HepG2 (cell line): Measurements from ENCODE around the gene KANSL3. TPM values are rescaled to one million over a fixed set of nuclear protein-coding genes. Genes with fewer than 3 reads are reported as not detected.

Source experiments
- AGO2 ChIP-seq: fragments of 200-400 bp; formaldehyde crosslinking; optimal IDR thresholded peaks from 2 replicates; pipeline ENCODE3; 2017; ENCODE audit warnings: mild to moderate bottlenecking, low read depth, low read length, moderate library complexity
- ATF4 ChIP-seq, 2 experiments: fragments of 450-650 bp in 1 of 2; sonication (generic) in 1 of 2; formaldehyde crosslinking; IDR thresholded peaks; 2 replicates each; pipeline versions ENCODE4 v1.5.0 to v1.8.0; 2020 to 2022; ENCODE audit warnings: mild to moderate bottlenecking in 1 of 2, missing genetic modification reagents in 1 of 2
- HDAC1 ChIP-seq: sonication (generic); formaldehyde crosslinking; IDR thresholded peaks from 2 replicates; pipeline ENCODE4 v1.5.1; 2020; ENCODE audit warnings: mild to moderate bottlenecking, missing genetic modification reagents
- HDAC6 ChIP-seq: fragments of 200-600 bp; sonication (generic); IDR thresholded peaks from 2 replicates; pipeline ENCODE4 v1.7.0; 2017; ENCODE audit warnings: mild to moderate bottlenecking, antibody characterized with exemption, low read length, low read depth
- HOXA3 ChIP-seq: sonication (generic); formaldehyde crosslinking; IDR thresholded peaks from 2 replicates; pipeline ENCODE4 v1.5.0; 2020; ENCODE audit warnings: missing genetic modification reagents
- MXD4 ChIP-seq: IDR thresholded peaks from 2 replicates; pipeline ENCODE4 v1.6.1; 2016; ENCODE audit warnings: mild to moderate bottlenecking, missing biosample characterization, missing genetic modification reagents
- NFIC ChIP-seq: IDR thresholded peaks from 2 replicates; pipeline ENCODE4 v1.6.1; 2012; ENCODE audit warnings: mild to moderate bottlenecking, low read length, inconsistent platforms
- SMAD3 ChIP-seq: sonication (generic); formaldehyde crosslinking; IDR thresholded peaks from 2 replicates; pipeline ENCODE4 v1.4.0; 2020; ENCODE audit warnings: missing genetic modification reagents
- SMC3 ChIP-seq: IDR thresholded peaks from 2 replicates; pipeline ENCODE4 v1.6.1; 2011; ENCODE audit warnings: low read length, improper control_type of control experiment
- TBP ChIP-seq: sonication (generic); formaldehyde crosslinking; IDR thresholded peaks from 2 replicates; pipeline ENCODE4 v1.5.0; 2020; ENCODE audit warnings: missing genetic modification reagents
- THAP11 ChIP-seq: IDR thresholded peaks from 2 replicates; pipeline ENCODE4 v1.6.1; 2016; ENCODE audit warnings: missing biosample characterization, missing genetic modification reagents
- ZFP62 ChIP-seq: sonication (generic); formaldehyde crosslinking; IDR thresholded peaks from 2 replicates; pipeline ENCODE4 v1.4.0; 2020; ENCODE audit warnings: missing genetic modification reagents
- ZNF607 ChIP-seq: sonication (generic); formaldehyde crosslinking; IDR thresholded peaks from 2 replicates; pipeline ENCODE4 v1.5.1; 2020; ENCODE audit warnings: missing genetic modification reagents, mild to moderate bottlenecking, borderline replicate concordance
- ZNF792 ChIP-seq: IDR thresholded peaks from 2 replicates; pipeline ENCODE4 v1.6.1; 2016
- ZSCAN30 ChIP-seq: sonication (generic); formaldehyde crosslinking; IDR thresholded peaks from 2 replicates; pipeline ENCODE4 v1.5.0; 2020; ENCODE audit warnings: mild to moderate bottlenecking, missing genetic modification reagents
- polyA plus RNA-seq, 8 experiments: library from polyadenylated mRNA; depleted of rRNA in 3 of 8; stranded (reverse) in 7 of 8; unstranded in 1 of 8; fragments of >200 nt; fragmentation: Illumina TruSeq in 4 of 8; extraction: Trizol in 4 of 8; gene quantifications; 2 replicates each; pipeline versions ENCODE4 v1.2.1 to v1.2.3, GENCODE V29; 2011 to 2016; ENCODE audit warnings: low read depth in 4 of 8, missing spikeins in 1 of 8, mixed read lengths in 1 of 8; ENCODE audit not compliant: insufficient read depth in 1 of 8
- total RNA-seq, 5 experiments: library from RNA; depleted of rRNA; stranded (reverse); fragments of >200 nt; fragmentation: Illumina TruSeq; extraction: Trizol; gene quantifications; 2 replicates each; pipeline ENCODE4 v1.2.3, GENCODE V29; 2016; ENCODE audit warnings: low read depth in 1 of 5
- TF ChIP-seq, protein P1 (sequence below): sonication (generic); formaldehyde crosslinking; IDR thresholded peaks from 2 replicates; pipeline ENCODE4 v1.4.0; 2020; ENCODE audit warnings: low read depth, missing genetic modification reagents
- TF ChIP-seq, protein P2 (sequence below): sonication (generic); formaldehyde crosslinking; IDR thresholded peaks from 2 replicates; pipeline ENCODE4 v1.5.1; 2020; ENCODE audit warnings: missing genetic modification reagents, mild to moderate bottlenecking, borderline replicate concordance
- TF ChIP-seq, protein P3 (sequence below): sonication (generic); formaldehyde crosslinking; IDR thresholded peaks from 2 replicates; pipeline ENCODE4 v1.4.0; 2020; ENCODE audit warnings: missing genetic modification reagents

Gene KANSL3
- total and polyA plus RNA-seq, 2 of the 13 experiments (the other 11 are each of a cell fraction or from before 2014, with no cell fraction given) = 20.8 to 37.3 TPM

DNA sequence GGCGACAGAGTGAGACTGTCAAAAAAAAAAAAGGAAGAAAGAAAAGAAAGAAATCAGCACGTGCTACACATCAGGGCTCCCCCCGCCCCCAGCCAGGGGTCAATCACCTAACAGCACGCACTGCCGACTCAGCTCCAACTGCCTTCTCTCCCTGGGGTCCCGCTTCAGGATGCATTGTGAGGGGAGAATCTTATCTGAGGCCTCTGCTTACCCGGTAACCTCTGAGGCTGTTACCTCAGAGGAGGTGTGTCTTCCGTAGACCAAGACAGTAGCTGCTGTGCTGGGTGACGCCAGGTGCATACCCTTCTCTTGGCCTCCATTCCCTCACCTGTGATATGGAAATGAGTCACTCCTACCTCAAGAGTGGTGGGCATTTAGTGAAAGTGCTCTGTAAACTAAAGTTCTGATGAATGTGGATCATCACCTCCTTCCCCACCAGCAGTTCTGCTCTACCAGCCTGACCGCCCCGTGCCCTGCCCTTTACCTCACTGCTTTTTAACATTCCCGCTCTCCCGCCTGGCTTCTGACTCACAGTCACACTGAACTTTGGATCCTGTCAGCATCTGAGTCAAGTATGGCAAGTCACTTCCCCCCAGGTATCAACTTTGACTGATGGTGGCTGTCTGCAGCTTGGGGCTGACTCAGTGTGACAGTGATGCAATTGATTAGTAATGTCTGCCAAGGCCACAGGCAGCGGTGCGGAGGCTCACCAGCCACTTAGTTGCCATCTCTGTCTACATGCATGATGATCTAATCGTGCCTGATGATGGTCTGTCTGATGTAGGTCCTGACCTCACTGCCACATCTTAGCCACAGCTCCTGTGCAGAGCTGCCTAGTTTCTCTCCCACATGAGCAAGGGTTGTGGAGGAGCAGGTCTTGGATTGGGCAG lies 81.4 kb downstream of the KANSL3 start (continued):
- TF ChIP-seq, protein P1, sequence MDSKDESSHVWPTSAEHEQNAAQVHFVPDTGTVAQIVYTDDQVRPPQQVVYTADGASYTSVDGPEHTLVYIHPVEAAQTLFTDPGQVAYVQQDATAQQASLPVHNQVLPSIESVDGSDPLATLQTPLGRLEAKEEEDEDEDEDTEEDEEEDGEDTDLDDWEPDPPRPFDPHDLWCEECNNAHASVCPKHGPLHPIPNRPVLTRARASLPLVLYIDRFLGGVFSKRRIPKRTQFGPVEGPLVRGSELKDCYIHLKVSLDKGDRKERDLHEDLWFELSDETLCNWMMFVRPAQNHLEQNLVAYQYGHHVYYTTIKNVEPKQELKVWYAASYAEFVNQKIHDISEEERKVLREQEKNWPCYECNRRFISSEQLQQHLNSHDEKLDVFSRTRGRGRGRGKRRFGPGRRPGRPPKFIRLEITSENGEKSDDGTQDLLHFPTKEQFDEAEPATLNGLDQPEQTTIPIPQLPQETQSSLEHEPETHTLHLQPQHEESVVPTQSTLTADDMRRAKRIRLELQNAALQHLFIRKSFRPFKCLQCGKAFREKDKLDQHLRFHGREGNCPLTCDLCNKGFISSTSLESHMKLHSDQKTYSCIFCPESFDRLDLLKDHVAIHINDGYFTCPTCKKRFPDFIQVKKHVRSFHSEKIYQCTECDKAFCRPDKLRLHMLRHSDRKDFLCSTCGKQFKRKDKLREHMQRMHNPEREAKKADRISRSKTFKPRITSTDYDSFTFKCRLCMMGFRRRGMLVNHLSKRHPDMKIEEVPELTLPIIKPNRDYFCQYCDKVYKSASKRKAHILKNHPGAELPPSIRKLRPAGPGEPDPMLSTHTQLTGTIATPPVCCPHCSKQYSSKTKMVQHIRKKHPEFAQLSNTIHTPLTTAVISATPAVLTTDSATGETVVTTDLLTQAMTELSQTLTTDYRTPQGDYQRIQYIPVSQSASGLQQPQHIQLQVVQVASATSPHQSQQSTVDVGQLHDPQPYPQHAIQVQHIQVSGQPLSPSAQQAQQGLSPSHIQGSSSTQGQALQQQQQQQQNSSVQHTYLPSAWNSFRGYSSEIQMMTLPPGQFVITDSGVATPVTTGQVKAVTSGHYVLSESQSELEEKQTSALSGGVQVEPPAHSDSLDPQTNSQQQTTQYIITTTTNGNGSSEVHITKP (CRISPR knock-in tag) = peak; percentile 54; the same call in 1 of the 2 replicates
- peak; percentile 37; the same call in 1 of the 2 replicates for TF ChIP-seq SMC3
- TF ChIP-seq SMAD3 (CRISPR knock-in tag) = peak; percentile 96
- TF ChIP-seq ZNF792 (CRISPR knock-in tag) = peak; percentile 99
- TF ChIP-seq AGO2 = no peak
- TF ChIP-seq, protein P2, sequence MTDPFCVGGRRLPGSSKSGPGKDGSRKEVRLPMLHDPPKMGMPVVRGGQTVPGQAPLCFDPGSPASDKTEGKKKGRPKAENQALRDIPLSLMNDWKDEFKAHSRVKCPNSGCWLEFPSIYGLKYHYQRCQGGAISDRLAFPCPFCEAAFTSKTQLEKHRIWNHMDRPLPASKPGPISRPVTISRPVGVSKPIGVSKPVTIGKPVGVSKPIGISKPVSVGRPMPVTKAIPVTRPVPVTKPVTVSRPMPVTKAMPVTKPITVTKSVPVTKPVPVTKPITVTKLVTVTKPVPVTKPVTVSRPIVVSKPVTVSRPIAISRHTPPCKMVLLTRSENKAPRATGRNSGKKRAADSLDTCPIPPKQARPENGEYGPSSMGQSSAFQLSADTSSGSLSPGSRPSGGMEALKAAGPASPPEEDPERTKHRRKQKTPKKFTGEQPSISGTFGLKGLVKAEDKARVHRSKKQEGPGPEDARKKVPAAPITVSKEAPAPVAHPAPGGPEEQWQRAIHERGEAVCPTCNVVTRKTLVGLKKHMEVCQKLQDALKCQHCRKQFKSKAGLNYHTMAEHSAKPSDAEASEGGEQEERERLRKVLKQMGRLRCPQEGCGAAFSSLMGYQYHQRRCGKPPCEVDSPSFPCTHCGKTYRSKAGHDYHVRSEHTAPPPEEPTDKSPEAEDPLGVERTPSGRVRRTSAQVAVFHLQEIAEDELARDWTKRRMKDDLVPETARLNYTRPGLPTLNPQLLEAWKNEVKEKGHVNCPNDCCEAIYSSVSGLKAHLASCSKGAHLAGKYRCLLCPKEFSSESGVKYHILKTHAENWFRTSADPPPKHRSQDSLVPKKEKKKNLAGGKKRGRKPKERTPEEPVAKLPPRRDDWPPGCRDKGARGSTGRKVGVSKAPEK (CRISPR knock-in tag) = no peak
- no peak for TF ChIP-seq TBP
- peak in 1 of 2 experiments; percentile 97; a peak in 2 of 4 replicates for TF ChIP-seq ATF4 (CRISPR knock-in tag; IDR thresholded peaks at IDR 0.05)
- TF ChIP-seq ZSCAN30 (CRISPR knock-in tag) = peak; percentile 77; the same call in 1 of the 2 replicates
- TF ChIP-seq THAP11 (CRISPR knock-in tag) = peak; percentile 90
- no peak for TF ChIP-seq ZFP62 (CRISPR knock-in tag)
- TF ChIP-seq MXD4 = peak; percentile 92
- TF ChIP-seq HOXA3 (CRISPR knock-in tag) = peak; percentile 95
- TF ChIP-seq HDAC1 (CRISPR knock-in tag) = peak; percentile 98
- TF ChIP-seq HDAC6 = no peak
- TF ChIP-seq NFIC = no peak
- TF ChIP-seq, protein P3, sequence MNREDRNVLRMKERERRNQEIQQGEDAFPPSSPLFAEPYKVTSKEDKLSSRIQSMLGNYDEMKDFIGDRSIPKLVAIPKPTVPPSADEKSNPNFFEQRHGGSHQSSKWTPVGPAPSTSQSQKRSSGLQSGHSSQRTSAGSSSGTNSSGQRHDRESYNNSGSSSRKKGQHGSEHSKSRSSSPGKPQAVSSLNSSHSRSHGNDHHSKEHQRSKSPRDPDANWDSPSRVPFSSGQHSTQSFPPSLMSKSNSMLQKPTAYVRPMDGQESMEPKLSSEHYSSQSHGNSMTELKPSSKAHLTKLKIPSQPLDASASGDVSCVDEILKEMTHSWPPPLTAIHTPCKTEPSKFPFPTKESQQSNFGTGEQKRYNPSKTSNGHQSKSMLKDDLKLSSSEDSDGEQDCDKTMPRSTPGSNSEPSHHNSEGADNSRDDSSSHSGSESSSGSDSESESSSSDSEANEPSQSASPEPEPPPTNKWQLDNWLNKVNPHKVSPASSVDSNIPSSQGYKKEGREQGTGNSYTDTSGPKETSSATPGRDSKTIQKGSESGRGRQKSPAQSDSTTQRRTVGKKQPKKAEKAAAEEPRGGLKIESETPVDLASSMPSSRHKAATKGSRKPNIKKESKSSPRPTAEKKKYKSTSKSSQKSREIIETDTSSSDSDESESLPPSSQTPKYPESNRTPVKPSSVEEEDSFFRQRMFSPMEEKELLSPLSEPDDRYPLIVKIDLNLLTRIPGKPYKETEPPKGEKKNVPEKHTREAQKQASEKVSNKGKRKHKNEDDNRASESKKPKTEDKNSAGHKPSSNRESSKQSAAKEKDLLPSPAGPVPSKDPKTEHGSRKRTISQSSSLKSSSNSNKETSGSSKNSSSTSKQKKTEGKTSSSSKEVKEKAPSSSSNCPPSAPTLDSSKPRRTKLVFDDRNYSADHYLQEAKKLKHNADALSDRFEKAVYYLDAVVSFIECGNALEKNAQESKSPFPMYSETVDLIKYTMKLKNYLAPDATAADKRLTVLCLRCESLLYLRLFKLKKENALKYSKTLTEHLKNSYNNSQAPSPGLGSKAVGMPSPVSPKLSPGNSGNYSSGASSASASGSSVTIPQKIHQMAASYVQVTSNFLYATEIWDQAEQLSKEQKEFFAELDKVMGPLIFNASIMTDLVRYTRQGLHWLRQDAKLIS (CRISPR knock-in tag) = no peak
- peak; percentile 42; the same call in 1 of the 2 replicates for TF ChIP-seq ZNF607 (CRISPR knock-in tag)
